NCI-H82 (cell line): ENCODE measurements around the gene NMRK2.
A peak's percentile ranks its signal among the peaks of the same experiment; 100 is the strongest.
"Not testable (repeated sequence)": the region's sequence is repeated elsewhere in the genome, so short reads cannot be mapped to it uniquely, and the experiment has no call there.

Source experiments
- DNase-seq: peaks from one replicate; lab custom pipeline; 2025; lab: John Stamatoyannopoulos, UW

The NMRK2 gene

GRCh38 chr19:3936506-3937442 lies 3.9 kb downstream of the NMRK2 start:
- DNase-seq = no peak

DNA sequence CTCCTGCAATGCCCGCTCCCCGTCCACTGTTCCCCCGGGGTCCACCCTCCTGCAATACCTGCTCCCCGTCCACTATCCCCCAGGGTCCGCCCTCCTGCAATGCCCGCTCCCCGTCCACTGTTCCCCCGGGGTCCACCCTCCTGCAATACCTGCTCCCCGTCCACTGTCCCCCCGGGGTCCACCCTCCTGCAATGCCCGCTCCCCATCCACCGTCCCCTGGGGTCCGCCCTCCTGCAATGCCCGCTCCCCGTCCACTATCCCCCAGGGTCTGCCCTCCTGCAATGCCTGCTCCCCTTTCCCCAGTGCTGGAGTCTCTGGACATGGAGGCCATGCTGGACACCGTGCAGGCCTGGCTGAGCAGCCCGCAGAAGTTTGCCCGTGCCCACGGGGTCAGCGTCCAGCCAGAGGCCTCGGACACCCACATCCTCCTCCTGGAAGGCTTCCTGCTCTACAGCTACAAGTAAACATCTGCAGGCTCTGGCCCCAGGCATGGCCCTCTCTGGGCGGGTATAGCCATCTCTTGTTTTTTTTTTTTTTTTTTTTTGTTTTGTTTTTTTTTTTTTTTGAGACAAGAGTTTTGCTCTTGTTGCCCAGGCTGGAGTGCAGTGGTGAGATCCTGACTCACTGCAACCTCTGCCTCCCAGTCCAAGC lies 5.6 kb downstream of the NMRK2 start:
- not testable (repeated sequence) for DNase-seq

DNA sequence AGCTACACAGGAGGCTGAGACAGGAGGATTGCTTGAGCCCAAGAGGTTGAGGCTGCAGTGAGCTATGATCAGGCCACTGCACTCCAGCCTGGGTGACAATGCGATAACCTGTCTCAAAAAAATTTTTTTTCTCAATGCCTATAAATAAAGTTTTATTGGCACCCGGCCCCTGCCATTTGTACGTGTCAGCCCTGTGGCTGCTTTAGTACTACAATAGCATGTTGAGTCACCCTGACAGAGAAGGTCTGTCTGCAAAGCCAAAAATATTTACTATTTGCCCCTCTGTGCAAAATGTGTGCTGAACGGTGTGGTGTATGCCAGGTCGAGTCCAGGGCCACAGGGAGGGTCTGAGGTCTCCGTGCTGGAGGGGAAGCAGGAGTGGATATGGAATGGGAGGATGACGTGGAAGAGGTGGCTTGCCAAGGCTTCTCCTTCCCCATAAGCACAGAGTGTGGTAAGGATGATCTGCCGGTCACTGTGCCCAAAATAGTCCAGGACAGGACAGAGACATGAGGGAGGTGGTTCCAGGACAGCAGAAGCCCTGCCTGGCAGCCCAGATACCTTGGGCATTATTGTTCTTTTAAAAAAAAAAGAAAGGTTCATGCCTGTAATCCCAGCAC lies 10.0 kb downstream of the NMRK2 start:
- no peak for DNase-seq

DNA sequence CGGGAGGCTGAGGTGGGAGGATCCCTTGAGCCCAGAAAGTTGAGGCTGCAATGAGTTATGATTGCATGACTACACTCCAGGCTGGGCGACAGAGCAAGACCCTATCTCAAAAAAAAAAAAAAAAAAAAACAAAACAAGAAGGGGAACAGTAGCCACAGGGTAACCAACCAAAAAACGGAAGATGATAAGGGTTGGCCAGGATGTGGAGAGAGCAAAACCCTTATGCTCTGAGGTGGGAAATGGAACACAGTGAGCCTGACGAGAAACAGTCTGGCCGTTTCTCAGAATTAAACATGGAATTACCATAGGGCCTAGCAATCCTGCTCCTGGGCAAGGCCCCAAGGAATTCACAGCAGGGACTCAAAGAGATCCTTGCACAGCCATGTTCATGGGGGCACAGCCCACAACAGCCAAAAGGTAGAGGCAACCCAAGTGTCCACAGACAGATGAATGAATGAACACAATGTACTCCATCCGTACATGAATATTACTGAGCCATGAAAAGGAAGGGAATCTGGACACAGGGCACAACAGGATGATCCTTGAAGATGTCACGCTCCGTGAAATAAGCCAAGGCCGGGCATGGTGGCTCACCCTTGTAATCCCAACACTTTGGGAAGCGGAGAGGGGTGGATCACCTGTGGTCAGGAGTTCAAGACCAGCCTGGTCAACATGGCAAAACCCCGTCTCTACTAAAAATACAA lies 11.3 kb downstream of the NMRK2 start:
- no peak for DNase-seq

- no peak for DNase-seq
Measured at GRCh38 chr19:3945838-3946237, 13.0 kb downstream of the NMRK2 start.

DNA sequence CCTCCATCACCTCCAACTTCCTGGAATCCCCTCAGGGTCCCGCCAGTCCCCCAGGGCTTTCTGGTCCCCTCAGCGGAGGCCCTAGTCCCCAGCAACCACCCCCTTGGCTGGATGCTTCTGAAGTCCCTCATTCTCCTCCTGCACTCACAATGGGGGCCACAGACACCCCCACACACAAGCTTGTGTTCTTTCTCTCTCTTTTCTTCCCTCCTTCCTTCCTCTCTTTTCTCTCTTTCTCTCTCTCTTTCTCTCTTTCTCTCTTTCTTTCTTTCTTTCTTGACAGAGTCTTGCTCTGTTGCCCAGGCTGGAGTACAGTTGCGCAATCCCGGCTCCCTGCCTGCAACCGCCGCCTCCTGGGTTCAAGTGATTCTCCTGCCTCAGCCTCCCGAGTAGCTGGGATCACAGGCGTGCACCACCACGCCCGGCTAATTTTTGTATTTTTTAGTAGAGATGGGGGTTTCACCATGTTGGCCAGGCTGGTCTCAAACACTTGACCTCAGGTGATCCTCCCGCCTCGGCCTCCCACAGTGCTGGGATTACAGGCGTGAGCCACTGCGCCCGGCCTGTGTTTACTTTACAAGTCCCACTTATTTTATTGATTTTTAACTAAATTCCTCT lies 14.6 kb downstream of the NMRK2 start:
- DNase-seq = not testable (repeated sequence)

GRCh38 chr19:3949294-3949693 lies 16.4 kb downstream of the NMRK2 start:
- DNase-seq = no peak

DNA sequence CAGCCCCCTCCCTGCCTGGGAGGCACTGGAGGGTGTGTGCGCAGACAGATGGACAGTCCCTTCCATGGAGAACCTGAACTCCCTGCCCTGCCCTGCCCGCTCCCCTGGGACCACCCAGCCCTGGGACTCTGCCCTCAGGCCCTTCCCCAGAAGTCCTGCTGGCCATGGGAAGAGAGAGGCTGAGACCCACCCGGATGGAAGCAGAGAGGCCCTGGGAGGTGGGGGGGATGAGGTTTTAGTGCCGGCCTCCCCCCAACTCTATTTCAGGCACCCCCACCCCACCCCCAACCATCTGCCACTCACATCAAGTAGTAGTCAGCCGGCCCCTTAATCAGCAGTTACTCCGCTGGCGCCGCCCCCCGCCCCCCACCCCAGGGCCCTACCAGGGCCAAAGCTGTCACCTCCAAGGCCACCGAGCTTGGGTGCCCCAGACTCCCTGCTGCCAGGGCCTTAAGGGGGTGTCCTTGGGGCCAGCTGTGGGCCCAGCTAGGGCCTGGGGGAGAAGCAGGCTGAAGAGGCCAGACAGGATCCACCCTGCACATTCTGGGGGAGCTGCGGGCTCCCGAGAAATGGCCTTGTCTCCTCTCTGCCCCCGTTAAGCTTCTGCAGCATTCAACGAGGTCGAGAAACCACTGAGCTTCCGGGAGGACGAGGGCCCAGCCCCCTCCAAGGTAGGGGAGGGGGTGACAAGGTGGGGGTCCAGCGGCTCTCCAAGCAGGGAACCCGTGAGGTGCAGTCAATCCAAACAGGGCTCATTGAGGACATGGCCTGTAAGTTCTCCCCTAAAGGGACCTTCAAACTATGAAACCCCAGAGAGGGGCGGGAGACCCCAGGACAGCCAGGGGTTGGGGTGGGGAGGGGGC lies 17.4 kb downstream of the NMRK2 start:
- peak; percentile 66 for DNase-seq

DNA sequence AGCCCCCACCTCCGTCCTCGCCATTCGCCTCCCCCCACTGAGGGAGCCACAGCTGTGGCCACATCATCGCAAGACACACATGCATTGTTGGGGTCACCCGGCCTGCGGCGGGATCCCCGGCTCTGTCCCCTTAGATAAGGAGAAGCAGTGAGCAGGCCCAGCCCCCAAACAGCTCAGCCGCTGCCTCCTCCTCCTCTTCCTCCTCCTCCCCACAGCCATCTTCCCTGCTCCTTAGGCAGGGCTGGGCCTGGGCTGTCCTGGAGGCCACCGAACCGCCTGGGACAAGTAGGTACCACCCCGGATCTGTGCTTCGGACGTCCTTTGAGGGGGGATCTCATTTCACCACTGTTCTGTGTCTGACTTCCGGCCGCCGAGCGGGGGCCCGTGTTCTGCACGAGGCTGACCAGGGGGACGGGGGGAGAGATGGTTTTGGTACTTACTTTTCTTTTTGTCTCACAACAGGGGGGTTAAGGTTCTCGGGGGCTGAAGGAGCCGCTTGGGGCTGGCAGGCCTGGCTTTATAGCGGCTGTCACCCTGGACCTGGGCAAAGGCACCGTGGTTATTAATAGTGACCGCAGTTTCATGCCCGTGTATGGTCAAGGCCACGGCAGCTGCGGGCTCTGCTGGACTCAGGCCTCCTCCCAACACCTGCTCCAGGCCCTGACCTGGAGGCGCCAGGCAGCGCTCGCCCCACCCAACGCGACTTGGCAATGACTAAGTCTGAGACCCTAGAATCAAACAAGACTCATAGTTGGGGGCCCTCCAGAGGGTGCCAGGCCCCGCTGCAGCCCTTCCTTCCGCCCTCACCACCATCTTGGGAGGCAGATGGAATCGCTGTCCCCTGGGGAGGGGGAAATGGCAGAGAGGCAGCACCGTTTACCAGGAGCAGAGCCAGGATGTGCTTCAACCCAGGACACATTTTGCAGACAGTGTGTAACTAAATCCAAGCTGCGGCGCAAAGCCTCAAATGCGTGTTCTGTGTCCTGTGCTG lies 18.3 kb downstream of the NMRK2 start:
- DNase-seq = no peak

DNA sequence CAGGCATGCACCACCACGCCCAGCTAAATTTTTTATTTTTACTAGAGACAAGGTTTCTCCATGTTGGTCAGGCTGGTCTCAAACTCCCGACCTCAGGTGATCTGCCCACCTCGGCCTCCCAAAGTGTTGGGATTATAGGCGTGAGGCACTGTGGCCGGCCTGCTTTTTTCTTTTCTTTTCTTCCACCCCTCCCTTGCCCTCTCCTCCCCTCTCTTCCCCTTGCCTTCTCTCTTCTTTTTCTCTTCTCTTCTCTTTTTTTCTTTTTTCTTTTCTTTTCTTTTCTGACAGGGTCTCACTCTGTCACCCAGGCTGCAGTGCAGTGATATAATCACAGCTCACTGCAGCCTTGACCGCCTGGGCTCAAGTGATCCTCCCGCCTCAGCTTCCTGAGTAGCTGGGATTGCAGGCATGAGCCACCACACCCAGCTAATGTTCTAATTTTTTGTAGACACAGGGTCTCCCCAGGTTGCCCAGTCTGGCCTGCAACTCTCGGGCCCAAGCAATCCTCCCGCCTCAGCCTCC lies 19.9 kb downstream of the NMRK2 start:
- DNase-seq = not testable (repeated sequence)

DNA sequence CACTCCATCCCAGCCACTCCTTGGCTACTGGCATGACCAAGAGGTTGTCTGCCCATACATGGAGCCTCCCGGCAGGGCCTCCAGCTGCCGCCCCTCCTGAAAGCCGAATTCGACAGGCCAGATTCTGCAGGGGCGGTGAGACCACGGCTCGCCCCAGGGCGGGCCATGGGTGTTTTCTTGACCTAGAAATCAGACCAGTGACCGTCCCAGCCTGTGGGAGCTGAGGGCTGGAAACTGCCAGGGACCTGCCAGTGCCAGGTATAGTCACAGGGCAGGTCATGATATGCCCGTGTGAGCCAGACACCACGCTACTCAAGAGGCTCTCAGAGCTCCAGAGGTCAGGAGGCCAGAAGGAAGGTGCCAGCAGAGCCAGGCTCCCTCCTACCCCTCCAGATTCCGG lies 21.2 kb downstream of the NMRK2 start:
- DNase-seq = no peak

DNA sequence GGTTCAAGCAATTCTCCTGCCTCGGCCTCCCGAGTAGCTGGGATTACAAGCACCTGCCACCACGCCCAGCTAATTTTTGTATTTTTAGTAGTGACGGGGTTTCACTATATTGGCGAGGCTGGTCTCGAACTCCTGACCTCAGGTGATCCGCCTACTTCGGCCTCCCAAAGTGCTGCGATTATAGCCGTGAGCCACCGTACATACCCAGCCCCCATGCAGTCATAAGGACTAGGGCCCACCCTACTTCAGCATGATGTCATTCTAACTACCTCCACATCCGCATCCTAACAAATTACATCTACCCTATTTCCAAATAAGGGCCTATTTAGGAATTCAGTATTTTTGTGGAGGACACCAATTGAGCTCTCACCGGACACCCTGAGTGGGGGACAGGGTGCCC lies 22.4 kb downstream of the NMRK2 start:
- not testable (repeated sequence) for DNase-seq

DNA sequence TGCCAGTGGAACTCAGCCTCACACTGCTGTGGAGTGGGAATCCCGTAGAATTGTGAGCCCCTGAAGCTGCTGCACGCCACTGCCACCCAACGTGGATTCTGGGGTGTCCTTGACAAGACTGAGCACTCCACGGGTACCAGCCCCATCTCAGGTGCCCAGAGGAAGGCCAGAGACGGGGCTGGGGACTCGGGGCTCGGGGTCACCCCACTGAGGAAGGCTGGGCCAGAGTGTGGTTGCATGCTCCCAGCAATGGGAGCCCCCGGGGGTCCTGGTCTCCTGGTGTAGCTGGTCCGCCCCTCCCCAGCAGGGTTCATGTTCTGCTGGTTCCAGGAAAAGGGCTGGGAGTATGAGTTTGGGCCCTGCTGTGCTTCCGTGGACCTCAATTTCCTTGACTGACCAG lies 22.8 kb downstream of the NMRK2 start:
- DNase-seq = no peak

- DNase-seq = no peak
Measured at GRCh38 chr19:3958836-3959765, 26.2 kb downstream of the NMRK2 start.

GRCh38 chr19:3959766-3960131 lies 26.9 kb downstream of the NMRK2 start:
- DNase-seq = no peak

- no peak for DNase-seq
Measured at GRCh38 chr19:3961007-3961406, 28.1 kb downstream of the NMRK2 start.

DNA sequence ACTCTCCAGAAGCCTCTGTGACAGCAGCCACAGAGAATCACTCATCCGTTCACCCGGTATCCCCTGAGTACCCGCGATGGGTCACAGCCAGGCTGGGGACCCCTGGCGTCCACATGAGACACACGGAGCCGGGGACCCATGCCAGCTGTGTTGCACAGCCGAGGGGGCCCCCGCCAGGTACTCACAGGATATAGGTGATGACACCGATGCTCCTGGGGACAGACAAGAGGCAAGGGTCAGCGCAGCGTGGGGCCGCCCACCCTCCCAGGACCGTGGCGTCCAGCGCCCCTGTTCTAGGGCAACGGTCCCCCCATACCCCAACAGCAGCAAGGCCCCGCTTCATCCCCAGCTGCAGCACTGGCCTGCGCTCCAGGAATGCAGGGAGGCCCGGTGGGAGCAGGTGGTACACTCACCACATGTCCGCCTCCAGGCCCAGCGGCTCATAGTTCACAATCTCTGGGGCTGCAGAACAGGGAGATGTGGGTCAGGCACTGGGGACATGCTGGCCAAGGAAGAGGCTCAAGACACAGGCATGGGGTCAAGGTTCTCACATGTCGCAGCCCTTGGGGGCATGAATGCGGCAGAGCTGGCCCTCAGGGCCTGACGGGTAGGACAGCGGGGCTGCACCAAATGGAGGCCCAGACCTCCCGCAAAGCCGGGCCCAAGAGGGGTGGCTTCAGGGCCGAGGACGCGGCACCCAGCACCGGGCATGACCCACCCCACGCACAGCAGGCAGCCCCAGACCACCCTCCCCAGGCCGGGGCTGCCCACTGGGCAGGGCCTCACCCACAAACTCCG lies 30.8 kb downstream of the NMRK2 start:
- DNase-seq = no peak
